ENCODE results near the gene OR6B2. TPM values are rescaled to one million over a fixed set of nuclear protein-coding genes. Genes with fewer than 3 reads are reported as not detected.
"Not testable (repeated sequence)": the region's sequence is repeated elsewhere in the genome, so short reads cannot be mapped to it uniquely, and the experiment has no call there.

Gene OR6B2
- total RNA-seq, 2 experiments from 2014 or later = not detected

DNA sequence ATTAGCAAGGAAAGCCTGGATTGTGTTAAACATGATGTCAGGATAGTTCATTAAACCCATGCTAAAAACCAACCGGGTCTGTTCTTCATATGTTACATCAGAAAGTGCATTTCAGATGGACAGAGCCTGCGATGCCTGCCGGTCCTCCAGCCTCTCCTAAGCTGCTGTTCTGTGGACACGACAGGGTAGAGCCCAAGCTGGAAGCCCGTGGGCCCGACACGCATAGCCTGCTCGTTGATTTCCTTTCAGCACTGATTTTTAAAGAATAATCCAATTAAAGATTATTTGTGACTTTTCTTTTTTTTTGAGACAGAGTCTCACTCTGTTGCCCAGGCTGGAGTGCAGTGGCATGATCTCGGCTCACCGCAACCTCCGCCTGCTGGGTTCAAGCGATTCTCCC, 22.3 kb upstream of the OR6B2 start:
- peaks cover 47% of the 10 kb centered on the region for H3K27me3 Mint-ChIP-seq
- H3K27ac Mint-ChIP-seq = no peak overlapping the region
- POLR2A ChIA-PET = no interaction called here
- H3K4me1 Mint-ChIP-seq = no peaks in the 10 kb centered on the region
- no peak overlapping the region for H3K4me3 Mint-ChIP-seq
- DNase-seq (no peak), ATAC-seq (ENCODE audit: low read depth) (no peak)
- H3K9me3 Mint-ChIP-seq = no peaks in the 10 kb centered on the region
- no peaks in the 10 kb centered on the region for H3K36me3 Mint-ChIP-seq

DNA sequence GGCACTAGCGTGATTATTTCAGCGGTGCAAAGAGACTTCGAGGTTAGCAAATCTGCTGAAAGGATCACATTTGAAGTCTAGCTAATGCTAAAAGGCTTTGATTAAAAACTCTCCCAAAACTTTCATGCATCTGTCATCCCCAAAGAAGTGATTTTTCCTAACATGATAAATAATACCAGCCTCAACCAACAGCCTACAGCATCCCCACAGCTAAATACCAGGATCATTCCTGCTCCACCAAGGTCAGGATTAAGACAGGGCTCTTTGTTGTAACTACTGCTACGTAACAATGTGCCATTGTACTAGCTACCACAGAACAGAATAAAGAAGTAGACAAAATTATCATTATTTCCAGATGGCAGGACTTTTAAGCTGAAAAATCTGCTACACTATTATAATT, 21.5 kb upstream of the OR6B2 start:
- Mint-ChIP-seq H3K4me3 (no peak overlapping the region), H3K9me3 (no peaks in the 10 kb centered on the region), H3K27ac (no peak overlapping the region), H3K4me1 (no peaks in the 10 kb centered on the region), H3K27me3 (peaks cover 46% of the 10 kb centered on the region), H3K36me3 (no peaks in the 10 kb centered on the region)
- no peak for ATAC-seq (ENCODE audit: low read depth)
- DNase-seq = no peak
- POLR2A ChIA-PET = no interaction called here

DNA sequence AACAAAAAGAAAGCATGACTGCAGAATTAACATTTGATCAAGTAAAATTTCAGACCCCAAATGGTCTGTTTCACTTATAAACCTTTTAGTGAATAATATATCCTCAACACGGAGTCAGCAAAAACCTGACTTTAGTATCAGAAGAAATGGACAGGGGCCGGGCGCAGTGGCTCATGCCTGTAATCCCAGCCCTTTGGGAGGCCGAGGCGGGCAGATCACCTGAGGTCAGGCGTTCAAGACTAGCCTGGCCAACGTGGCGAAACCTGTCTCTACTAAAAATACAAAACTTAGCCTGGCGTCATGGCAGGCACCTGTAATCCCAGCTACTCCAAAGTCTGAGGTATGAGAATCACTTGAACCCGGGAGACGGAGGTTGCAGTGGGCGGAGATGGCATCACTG, 20.0 kb upstream of the OR6B2 start:
- Mint-ChIP-seq H3K9me3 (no peaks in the 10 kb centered on the region), H3K4me3 (no peak overlapping the region), H3K36me3 (no peaks in the 10 kb centered on the region), H3K27me3 (peaks cover 41% of the 10 kb centered on the region), H3K4me1 (no peaks in the 10 kb centered on the region), H3K27ac (no peak overlapping the region)
- POLR2A ChIA-PET = no interaction called here
- DNase-seq (no peak), ATAC-seq (ENCODE audit: low read depth) (no peak)

DNA sequence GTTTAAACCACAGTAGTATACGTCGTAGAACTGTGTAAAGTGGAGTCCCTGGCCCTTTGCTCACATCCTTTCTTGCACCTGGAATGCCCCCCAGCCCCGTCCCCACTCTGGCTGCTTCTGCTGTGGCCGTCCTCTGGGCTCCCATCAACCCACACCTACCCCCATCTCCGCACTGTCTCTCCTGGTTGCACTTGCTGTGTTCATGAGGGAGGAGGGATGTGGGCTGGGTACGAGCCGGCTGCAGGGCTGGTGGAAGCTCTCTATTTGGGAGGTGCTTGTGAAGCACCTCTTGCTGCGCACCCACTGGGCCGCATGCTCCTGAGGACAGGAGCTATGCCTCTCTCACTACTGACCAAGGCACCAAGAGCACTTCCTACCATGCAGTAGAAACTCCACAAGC, 18.0 kb upstream of the OR6B2 start:
- DNase-seq = no peak
- no peak overlapping the region for H3K27ac Mint-ChIP-seq
- H3K9me3 Mint-ChIP-seq = no peaks in the 10 kb centered on the region
- ATAC-seq (ENCODE audit: low read depth) = no peak
- H3K27me3 Mint-ChIP-seq = peaks cover 32% of the 10 kb centered on the region
- POLR2A ChIA-PET = no interaction called here
- H3K4me1 Mint-ChIP-seq = no peaks in the 10 kb centered on the region
- H3K4me3 Mint-ChIP-seq = no peak overlapping the region
- no peaks in the 10 kb centered on the region for H3K36me3 Mint-ChIP-seq

DNA sequence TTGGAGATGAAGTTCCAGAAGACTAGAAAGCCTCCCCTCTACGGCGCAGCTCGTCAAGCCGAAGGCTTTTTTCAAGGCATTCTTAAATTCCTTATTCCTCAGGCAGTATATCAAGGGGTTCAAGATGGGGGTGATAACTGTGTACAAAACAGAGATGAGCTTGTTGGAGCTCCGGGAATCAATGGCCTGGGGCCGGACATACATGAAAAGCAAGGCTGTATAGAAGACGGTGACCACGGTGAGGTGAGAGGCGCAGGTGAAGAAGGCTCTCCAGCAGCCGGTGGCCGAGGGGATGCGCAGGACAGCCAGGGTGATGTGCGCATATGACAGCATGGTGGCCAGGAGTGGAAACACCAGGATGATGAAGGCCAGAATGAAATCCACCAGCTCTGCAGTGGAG, 14.9 kb upstream of the OR6B2 start:
- H3K27me3 Mint-ChIP-seq = peaks cover 18% of the 10 kb centered on the region
- no peaks in the 10 kb centered on the region for H3K9me3 Mint-ChIP-seq
- no peak overlapping the region for H3K27ac Mint-ChIP-seq
- no peak overlapping the region for H3K4me3 Mint-ChIP-seq
- no peaks in the 10 kb centered on the region for H3K36me3 Mint-ChIP-seq
- POLR2A ChIA-PET = no interaction called here
- no peak for DNase-seq
- no peaks in the 10 kb centered on the region for H3K4me1 Mint-ChIP-seq
- ATAC-seq (ENCODE audit: low read depth) = no peak

DNA sequence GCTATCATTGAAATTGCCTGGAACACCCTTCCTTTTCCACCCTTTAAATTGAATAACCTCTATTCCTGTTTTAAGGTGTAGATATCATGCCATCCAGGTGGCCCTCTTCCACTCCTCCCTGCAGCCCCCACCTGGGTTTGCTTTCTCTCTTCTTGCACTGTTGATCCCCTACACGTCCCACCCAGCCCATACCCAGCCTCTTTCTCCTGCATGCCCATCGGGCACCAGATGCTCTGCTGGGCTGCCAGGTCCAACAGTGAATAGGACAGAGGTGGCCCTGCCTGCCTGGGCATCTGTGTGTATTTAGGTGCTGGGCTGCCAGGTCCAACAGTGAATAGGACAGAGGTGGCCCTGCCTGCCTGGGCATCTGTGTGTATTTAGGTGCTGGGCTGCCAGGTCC, 13.9 kb upstream of the OR6B2 start:
- H3K4me3 Mint-ChIP-seq; H3K27ac Mint-ChIP-seq; POLR2A ChIA-PET; H3K36me3 Mint-ChIP-seq; ATAC-seq (ENCODE audit: low read depth); DNase-seq; H3K9me3 Mint-ChIP-seq; H3K4me1 Mint-ChIP-seq: not testable (repeated sequence)
- peaks cover 11% of the 10 kb centered on the region for H3K27me3 Mint-ChIP-seq

DNA sequence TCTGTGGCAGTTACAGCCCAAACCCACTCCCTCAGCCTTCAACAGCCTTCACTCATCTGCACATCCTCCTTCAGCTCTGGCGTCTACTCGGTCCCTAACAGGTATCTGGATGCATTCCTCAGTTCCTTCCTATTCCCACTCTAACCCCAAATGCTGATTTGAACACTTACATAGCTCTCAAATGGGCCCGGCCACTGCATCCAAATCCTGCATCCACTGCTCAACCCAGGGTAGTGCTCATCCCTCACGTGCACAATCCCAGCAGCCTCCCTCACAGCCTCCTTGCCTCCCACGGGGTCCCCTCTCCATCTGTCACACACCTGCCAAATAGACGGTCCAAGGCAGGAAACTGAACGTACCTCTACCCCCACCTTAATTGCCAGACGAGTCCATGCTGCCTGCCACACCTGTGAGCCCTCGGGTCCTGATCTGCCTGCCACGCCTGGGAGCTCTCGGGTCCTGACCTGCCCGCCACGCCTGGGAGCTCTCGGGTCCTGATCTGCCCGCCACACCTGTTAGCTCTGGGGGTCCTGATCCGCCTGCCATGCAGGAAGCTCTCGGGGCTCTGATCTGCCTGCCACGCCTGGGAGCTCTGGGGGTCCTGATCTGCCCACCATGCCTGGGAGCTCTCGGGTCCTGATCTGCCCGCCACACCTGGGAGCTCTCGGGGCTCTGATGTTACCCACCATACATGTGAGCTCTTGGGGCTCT, 13.2 kb upstream of the OR6B2 start:
- H3K4me3 Mint-ChIP-seq = no peak overlapping the region
- H3K27me3 Mint-ChIP-seq = peaks cover 6% of the 10 kb centered on the region
- no peak overlapping the region for H3K27ac Mint-ChIP-seq
- no peaks in the 10 kb centered on the region for H3K36me3 Mint-ChIP-seq
- H3K4me1 Mint-ChIP-seq = no peaks in the 10 kb centered on the region
- ATAC-seq (ENCODE audit: low read depth) (no peak), DNase-seq (no peak)
- H3K9me3 Mint-ChIP-seq = no peaks in the 10 kb centered on the region
- POLR2A ChIA-PET = no interaction called here

DNA sequence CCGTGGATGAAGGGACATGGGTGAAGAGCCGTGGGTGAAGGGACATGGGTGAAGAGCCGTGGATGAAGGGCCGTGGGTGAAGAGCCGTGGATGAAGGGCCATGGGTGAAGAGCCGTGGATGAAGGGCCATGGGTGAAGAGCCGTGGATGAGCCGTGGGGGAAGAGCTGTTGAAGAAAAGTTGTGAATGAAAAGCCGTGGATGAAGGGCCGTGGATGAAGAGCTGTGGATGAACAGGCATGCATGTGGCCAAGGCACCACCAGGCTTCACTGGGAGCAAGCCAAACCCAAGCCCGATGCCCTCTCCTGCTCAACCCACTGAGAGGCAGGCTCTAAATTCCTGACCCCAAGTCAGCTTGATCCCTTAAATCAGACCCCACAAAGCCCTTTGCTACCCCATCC, 12.5 kb upstream of the OR6B2 start:
- Mint-ChIP-seq H3K36me3 (no peaks in the 10 kb centered on the region), H3K4me3 (no peak overlapping the region), H3K9me3 (no peaks in the 10 kb centered on the region), H3K27me3 (peaks cover 2% of the 10 kb centered on the region), H3K27ac (no peak overlapping the region), H3K4me1 (no peaks in the 10 kb centered on the region)
- POLR2A ChIA-PET = no interaction called here
- ATAC-seq (ENCODE audit: low read depth) (no peak), DNase-seq (no peak)

DNA sequence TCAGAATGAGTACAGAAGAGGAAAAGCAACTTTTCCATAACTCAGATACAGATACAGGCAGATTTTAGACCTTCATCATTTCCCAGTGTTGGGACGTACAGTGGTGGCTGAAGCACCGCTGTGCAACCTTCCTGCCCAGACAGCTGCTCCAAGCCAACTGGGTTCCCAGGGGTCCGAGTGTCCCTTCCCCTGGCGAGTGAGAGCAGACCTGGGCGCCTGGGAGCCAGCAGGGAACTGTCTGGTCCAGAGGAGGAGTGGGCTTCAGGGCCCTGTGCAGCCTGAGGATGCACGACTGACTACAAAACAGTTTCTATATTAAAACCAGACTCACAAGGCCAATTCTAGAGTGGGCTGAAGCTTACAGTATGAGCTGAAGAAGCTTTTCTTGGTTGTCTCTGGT, 11.1 kb upstream of the OR6B2 start:
- POLR2A ChIA-PET = no interaction called here
- ATAC-seq (ENCODE audit: low read depth) = no peak

DNA sequence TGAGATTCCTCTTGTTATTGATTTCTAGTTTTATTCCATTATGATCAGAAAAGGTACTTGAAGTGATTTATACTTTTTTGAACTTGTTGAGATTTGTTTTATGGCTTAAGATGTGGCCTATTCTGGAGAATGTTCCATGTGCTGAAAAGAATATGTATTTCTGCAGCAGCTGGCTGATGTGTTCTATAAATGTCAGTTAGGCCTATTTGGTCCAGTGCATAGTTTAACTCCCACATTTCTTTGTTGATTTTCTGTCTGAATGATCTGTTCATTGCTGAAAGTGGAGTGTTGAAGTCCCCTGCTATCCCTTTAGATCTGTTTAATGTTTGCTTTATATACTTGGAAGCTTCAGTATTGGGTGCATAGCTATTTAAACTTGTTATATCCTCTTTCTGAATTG, 7.1 kb upstream of the OR6B2 start:
- DNase-seq (no peak), ATAC-seq (ENCODE audit: low read depth) (no peak)
- Mint-ChIP-seq H3K9me3 (no peaks in the 10 kb centered on the region), H3K27me3 (peaks cover 30% of the 10 kb centered on the region), H3K27ac (no peak overlapping the region), H3K4me1 (no peaks in the 10 kb centered on the region), H3K4me3 (no peak overlapping the region), H3K36me3 (no peaks in the 10 kb centered on the region)
- POLR2A ChIA-PET = no interaction called here

More for the DNA sequence above, 11.1 kb upstream of the OR6B2 start:
- Mint-ChIP-seq H3K9me3 (no peaks in the 10 kb centered on the region), H3K4me1 (no peaks in the 10 kb centered on the region), H3K27ac (no peak overlapping the region), H3K27me3 (peaks cover 9% of the 10 kb centered on the region), H3K4me3 (no peak overlapping the region), H3K36me3 (no peaks in the 10 kb centered on the region)
- no peak for DNase-seq

DNA sequence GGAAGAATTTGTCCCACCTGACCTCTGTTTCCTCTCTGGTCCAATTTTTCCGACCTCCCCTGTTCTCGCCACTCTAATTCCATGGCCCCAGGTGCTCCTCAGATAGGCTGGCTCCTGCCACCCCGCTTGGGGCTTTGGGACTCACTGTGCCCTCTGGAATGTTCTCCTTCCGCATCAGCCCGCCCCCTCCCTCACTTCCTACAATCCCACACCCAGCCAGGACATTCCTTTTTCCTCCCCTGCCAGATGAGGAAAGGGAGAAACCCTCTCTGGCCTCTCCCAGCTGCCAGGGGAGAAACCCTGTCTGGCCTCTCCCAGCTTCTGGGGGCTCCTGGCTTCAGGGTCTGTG, 3.1 kb upstream of the OR6B2 start:
- POLR2A ChIA-PET = no interaction called here
- DNase-seq (no peak), ATAC-seq (ENCODE audit: low read depth) (no peak)
- no peaks in the 10 kb centered on the region for H3K9me3 Mint-ChIP-seq
- H3K36me3 Mint-ChIP-seq = no peaks in the 10 kb centered on the region
- H3K4me1 Mint-ChIP-seq = no peaks in the 10 kb centered on the region
- no peak overlapping the region for H3K27ac Mint-ChIP-seq
- no peak overlapping the region for H3K4me3 Mint-ChIP-seq
- peaks cover 30% of the 10 kb centered on the region for H3K27me3 Mint-ChIP-seq

DNA sequence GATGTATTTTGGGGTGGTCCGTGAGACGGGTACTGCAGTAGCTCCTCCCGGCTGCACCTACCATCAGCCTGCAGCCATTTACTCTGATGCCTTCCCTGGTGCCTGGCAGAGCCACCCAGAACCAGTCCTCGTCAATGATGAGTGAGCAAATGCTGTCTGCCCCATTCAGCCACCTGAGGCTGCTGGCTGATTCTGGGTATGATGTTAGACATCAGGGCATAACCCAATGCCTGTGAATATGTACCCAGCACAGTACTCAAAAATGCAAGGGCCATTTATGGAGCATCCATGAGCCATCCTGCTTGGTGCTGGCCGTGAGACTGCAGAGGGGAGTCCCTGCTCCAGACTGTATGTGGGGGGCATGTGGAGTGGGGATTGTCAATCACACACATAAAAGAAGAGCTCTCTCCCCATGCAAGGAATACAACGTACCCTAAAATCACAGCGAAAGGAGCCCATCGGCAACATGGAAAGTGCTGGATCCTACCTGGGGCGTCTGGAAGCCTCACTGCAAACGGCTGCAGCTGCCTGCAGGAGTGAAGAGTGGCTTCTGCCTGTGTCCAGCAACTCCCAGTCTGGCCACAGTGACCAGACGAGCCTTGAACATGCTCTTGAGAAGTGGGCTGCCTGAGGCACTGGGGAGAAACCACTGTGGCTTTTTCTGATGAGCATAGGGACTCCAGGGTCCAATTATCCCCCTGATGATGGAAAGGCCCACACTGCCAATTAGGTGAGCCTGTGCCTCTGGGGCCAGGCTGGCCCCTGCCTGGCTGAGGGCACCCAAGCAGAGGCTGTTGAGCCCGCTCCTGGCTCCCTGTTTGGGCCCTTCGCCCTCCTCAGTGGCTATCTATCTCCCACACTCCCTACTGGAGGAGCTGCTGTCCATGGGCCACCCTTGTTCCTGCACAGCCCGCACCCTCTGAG, 2.4 kb upstream of the OR6B2 start:
- H3K27ac Mint-ChIP-seq = no peak overlapping the region

DNA sequence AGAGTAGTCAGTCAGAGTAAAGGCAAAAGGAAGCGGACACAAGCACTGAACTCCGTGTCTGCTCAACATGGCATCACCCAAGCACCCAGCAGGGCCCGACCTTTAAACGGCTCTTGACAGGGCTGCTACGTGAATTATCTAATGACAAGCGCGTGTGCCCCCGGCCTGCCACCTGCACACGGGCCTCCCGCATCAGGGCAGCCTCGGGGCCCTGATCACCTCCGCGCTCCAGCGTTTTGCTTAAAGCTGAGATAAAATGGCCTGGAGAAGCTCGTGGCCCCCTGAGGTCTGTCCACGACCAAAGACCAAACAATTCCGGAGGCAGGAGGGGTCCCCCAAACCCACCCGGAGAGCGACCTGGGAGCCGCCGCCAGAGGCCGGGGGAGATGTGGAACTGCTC, 5.5 kb downstream of the OR6B2 start:
- ATAC-seq (ENCODE audit: low read depth) = peak; percentile 47
- POLR2A ChIA-PET = interaction anchor here (0.6 to 2.4 kb wide), 6 partner anchors 79 to 655 kb away, joined by 3 to 13 read pairs (median 4); partner anchors contain the start of genes COPS9 and HDAC4
- no peaks in the 10 kb centered on the region for H3K9me3 Mint-ChIP-seq
- H3K4me1 Mint-ChIP-seq = peaks cover 15% of the 10 kb centered on the region
- DNase-seq = no peak
- peaks cover 7% of the 10 kb centered on the region for H3K27me3 Mint-ChIP-seq
- peak overlapping the region; percentile 96 for H3K27ac Mint-ChIP-seq
- H3K36me3 Mint-ChIP-seq = peaks cover 4% of the 10 kb centered on the region
- H3K4me3 Mint-ChIP-seq = peak overlapping the region; percentile 93

More for the DNA sequence above, 2.4 kb upstream of the OR6B2 start:
- H3K36me3 Mint-ChIP-seq = no peaks in the 10 kb centered on the region
- DNase-seq = no peak
- no peaks in the 10 kb centered on the region for H3K4me1 Mint-ChIP-seq
- POLR2A ChIA-PET = no interaction called here
- H3K4me3 Mint-ChIP-seq = no peak overlapping the region
- ATAC-seq (ENCODE audit: low read depth) = no peak
- no peaks in the 10 kb centered on the region for H3K9me3 Mint-ChIP-seq
- peaks cover 31% of the 10 kb centered on the region for H3K27me3 Mint-ChIP-seq

DNA sequence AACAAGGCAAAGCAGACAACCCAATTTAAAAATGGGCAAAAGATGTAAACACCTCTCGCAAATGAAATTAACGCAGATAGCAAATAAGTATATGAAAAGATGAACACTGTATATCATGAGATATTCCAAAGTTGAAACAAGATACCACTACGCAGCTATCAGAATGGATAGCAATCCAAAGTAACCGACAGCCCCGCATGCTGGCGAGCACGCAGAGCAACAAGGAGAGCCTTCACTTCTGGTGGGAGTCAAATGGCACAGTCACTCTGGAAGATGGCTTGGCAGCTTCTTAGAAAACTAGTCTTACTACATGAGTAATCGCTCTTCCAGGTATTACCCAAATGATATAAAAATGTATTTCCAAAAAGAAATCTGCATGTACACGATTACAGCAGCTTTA, 6.4 kb downstream of the OR6B2 start:
- Mint-ChIP-seq H3K27me3 (peaks cover 7% of the 10 kb centered on the region), H3K4me3 (peak overlapping the region; percentile 93), H3K9me3 (no peaks in the 10 kb centered on the region), H3K27ac (no peak overlapping the region), H3K36me3 (peaks cover 6% of the 10 kb centered on the region), H3K4me1 (peaks cover 15% of the 10 kb centered on the region)
- POLR2A ChIA-PET = no interaction called here
- DNase-seq (no peak), ATAC-seq (ENCODE audit: low read depth) (no peak)

Data from activated naive CD8-positive, alpha-beta T cell treated with anti-CD3 and anti-CD28 coated beads, Interleukin-2, amount 10 ng/mL, durations not matched to agents 7 days and 5 days (primary cell).